Measurements from ENCODE around the gene DIO3.
"Not testable (repeated sequence)": the region's sequence is repeated elsewhere in the genome, so short reads cannot be mapped to it uniquely, and the experiment has no call there.

The DIO3 gene

DNA sequence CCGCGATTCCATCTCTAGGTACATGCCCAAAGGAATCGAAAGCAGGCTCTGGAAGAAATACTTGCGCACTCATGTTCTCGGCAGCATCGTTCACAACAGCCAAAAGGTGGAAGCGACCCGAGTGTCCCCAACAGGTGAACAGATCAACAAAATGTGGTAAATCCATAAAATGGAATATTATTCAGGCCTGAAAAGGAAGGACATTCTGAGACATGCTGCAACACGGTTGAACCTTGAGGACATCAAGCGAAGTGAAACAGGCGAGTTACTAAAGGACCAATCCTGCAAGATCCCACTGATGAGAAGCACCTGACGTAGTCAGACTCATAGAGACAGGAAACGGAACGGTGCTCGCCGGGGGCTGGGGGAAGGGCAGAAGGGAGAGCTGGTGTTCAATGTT, 17.5 kb upstream of the DIO3 start:
- no peak for DNase-seq

DNA sequence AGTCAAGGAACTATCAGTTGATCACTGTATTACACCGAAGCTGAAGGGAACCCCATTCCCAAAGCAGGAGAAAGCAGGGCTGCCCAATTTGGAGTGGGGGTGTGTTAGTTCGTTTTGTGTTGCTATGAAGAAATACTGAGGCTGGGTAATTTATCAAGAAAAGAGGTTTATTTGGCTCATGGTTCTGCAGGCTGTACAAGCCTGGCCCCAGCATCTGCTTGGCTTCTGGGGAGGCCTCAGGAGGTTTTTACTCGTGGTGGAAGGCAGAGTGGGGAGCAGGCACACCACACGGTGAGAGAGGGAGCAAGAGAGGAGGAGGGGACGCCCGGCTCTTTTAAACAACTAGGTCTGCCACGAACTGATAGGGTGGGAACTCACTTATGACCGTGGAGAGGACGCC, 16.7 kb upstream of the DIO3 start:
- no peak for DNase-seq

DNA sequence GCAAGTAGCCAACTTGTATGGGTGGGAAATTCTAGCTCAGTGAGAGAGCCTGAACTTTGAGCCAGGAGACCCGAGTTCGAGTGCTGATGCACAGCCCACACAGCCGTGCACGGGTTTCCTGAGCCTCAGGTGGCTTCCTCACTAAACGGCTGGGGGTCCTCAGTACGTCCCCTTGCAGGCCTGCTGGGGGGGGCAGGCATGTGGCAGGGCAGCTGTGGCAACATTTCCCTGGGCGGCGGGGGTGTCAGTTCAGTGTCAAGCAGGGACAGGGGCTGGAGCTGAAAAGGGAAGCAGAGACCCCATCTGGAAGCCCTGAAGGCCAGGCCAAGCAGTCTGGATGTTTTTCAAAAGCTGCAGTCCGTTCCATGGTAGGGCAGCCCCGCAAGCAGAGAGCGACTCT, 14.6 kb upstream of the DIO3 start:
- DNase-seq = no peak

DNA sequence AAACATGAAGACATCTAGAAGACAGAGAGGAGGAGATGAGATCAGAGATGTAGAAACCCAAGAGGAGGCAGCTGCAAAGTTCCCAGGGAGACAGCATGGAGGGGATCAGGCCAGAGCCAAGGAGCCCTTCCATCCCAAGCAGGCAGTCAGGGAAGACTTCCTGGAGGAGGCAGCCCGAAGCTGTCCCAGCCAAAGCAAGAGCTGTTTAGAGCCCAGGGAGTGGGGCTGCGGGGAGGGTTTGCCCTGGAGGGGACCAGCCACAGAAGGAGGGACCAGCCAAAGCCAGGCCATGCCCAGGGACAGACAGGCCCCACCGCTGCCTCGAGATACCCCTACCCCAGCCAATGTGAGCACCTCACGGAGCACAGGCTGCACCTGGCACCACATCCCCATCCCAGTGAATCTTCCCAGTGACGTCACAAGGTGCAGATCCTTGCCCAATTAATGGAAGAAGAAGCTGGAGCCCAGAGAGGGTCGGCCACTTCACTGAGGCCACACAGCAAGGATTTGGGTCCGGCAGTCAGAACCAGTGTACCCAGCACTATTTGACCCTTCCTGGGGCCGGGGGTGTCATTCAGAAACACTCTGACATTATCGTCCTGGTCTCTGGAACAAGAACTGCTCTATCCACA, 14.1 kb upstream of the DIO3 start:
- no peak for DNase-seq

DNA sequence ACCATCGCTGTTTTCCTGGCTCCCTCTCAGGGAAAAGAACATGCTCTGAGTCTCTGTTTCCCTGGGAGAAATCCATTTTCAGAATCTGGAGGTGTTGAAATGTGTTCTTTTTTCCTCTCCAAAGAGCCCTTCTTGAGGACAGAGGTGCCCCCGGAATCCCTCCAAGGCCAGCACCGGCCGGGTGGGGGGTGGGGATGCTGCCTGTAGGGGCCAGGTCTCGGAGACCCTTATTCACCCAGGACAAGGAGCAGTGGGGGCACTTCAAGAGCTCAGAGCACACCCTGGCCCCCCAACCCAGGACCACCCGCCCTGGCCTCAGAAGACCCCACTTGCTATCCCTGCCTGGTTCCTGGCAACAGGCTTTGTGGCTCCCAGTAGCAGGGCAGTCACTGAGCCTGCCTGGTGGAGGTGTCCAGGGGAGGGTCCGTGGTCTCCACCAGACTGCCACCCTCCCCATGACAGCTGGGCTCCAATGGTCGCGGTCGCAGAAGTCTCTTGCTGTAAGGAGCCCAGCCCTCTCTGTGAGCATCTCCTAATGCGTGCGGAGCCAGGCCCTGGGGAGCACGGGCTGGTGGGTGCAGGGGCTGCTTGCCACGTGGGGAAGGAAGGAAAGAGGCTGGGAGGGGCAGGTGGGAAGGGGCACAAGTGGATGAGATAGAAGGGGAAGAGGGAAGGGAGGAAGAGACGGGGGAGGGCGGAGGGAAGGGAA, 13.2 kb upstream of the DIO3 start:
- no peak for DNase-seq

DNA sequence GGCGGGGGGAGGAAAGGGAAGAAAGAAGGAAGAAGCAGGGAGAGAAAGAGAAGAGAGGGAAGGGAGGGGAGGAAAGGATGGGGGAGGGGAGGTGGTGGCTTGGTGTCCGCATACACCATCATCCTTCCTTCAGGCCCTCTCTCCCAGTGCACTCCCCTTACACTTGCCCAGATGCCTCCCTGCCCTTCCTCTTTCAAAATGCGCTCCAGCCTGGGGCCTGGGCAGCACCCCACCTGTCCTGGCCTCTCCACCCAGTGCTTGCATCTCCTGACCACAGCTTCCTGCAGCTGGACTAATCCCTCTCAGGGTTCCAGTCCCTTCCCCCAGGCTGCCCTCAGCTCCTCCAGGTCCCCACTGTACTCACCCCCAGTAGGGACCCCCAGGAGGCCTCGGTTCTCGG, 12.6 kb upstream of the DIO3 start:
- no peak for DNase-seq

DNA sequence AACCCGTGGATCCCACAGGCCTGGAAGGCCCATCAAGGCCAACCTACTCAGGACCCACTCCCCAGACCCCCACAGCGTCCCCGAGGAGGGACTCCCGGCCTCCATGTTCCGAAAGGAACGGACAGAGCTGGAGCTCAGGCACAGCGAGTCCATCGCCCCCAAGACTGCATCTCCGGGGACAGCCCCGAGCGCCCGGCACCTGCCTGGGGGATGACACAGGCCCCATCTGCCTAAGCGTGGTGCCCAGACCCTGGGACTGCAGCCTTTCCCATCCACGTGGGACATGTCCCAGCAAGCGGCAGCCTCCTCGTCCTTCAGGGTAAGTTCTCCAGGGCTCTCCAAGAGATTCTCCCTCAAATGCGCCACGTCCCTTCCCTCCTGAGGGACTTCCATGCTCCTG, 12.1 kb upstream of the DIO3 start:
- no peak for DNase-seq

DNA sequence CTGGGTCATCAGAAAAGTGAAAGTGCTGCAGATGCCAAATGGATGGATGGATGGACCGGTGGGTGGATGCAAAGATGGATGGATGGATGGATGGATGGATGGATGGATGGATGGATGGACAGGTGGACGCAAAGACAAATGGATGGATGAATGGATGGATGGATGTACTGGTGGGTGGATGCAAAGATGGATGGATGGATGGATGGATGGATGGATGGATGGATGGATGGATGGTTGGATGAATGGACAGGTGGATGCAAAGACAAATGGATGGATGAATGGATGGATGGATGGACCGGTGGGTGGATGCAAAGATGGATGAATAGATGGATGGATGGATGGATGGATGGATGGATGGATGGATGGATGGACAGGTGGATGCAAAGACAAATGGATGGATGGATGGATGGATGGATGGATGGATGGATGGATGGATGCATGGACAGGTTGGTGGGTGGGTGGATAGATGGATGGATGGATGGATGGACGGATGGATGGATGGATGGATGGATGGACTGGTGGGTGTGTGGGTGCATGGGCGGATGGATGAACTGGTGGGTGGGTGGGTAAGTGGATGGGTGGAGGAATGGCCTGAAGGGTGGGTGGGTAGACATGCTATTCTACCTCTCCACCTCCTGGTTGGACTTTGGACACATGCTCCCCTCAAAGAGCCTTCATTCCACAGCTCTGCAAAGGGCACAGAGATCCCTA, 10.9 kb upstream of the DIO3 start:
- DNase-seq = not testable (repeated sequence)

DNA sequence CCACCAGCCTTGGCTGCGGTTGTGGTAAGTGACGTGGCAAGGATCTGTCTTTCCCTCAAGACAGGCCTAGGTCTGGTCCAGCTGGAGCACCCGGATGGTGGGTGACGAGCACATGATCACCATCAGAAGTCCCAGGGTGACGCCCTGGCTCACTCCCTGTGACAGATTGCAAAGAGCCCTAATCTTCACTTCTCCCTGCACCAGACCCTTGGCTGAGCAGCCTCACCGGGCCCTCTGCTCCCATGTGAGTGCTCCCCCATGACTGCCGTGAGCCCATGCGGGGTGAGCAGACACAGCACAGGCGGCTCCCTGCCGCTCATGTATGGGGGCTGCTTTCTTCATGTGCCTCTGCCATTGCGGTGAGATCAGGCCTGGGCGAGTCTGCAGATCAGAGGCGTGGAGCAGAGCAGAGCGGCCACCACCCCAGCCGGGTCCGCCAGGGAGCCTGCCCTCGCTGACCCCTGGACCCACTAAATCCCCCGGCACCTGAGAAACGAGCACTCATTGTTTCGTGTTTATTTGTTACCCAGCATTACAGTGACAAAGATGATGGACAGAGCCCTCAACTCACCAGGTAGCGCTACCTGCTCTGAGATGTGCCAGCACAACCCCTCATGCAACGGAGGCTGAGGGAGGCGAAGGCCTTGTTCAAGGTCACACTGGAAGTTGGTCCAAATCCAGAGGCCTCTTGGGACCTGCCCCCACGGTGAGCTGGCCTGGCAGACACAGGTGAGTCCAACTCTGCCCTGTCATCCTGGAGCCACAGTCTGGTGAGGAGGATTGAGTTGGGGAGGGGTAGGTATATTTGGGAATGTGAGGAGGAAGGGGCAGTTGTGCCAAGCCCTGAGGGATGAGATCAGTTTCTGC, 9.3 kb upstream of the DIO3 start:
- DNase-seq = no peak

DNA sequence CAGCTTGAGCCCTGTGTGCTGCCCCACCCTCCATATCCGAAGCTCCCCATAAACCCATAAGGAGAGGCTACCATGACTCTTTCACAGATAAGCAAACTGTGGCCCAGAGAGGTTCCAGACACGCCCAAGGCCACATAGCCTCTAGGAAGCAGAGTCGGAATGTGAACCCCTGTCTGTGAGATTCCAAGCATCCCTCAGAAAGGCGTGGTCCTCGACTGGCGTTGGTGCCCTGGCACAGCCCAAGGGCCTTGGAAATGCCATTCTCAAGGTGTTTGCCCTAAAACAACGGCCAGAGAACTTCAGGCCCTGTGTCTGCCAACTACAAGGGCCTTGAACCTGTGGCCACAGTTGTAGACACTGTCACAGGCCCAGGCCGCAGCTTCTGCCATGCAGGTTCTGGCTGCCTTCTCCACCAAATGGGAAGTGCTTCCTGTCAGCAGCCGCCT, 8.5 kb upstream of the DIO3 start:
- no peak for DNase-seq

DNA sequence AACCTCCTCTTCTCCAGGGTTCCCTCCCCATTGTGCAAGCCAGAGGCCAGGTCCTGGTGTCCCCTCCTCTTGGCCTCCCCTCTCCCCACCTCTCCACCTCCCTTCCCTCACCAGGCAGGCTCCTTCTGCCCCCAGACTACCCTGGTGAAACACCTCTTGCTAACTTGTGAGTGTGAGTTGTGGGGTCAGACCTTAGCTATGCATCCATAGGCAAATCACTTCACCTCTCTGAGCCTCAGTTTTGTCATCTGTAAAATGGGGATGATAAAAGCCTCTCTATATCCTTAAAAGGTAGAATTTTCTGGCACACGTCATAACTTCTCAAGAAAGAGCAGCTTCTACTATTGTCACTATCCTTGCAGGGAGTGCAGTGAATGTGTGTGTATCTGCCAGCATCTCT, 7.9 kb upstream of the DIO3 start:
- no peak for DNase-seq

DNA sequence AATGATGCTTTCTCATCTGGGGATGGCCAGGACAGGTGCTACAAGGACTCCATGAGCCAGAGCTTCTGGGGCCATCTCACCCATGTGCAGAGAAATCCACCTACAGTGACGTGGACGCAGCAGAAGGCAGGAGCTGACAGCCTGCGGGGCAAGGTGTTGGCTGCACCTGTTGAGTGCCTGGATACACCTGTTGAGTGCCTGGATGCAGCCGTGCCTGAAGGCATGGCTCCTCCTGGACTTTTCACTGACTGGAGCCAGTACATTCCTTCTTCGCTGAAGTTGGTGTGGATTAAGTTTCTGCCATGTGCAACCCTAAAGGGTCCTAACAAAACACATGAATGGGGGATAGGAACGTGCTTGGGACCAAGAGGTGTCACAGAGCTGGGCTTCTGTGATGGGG, 7.4 kb upstream of the DIO3 start:
- DNase-seq = no peak

DNA sequence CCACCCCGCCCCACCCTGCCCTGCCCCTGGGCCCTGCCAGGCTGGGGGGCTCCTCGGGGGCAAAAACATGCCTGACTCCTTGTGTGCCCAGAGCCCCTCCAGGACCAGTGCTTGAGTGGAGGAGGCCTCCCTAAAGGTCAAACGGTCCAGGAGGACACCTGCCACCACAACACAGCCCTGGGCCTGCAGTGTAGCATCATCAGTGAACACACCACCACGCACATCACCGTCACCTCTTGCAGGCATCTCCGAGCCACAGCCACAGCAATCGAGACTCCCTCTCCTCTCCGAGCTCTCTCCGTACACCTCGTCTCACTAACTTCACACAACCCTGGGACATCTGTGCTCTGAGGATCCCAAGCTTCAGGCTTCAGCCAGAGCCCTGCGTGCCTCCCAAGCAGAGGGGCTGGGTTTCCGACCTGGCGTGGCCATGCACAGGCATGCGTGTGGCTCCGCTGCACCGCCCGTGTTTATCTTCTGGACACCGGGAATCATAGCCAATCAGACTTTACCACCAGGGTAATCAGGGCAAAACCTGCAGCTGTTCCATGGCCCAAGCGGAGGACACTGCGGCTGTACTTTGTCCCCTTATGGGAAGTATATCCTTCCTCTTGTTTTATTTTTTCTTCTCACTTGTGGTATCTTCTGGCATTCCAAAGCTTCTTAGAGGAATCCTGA, 6.2 kb upstream of the DIO3 start:
- DNase-seq = no peak

DNA sequence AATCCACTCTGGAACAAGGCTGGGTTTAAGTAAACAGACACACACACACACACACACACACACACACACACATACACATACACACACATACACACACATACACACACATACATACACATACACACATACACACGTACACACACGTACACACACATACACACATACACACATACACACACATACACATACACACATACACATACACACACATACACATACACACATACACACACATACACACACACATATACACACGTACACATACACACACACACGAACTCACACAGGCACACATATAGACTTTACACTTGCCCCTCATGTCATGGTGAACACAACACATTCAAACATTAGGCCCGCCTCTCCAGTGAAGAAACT, 5.6 kb upstream of the DIO3 start:
- DNase-seq = not testable (repeated sequence)

DNA sequence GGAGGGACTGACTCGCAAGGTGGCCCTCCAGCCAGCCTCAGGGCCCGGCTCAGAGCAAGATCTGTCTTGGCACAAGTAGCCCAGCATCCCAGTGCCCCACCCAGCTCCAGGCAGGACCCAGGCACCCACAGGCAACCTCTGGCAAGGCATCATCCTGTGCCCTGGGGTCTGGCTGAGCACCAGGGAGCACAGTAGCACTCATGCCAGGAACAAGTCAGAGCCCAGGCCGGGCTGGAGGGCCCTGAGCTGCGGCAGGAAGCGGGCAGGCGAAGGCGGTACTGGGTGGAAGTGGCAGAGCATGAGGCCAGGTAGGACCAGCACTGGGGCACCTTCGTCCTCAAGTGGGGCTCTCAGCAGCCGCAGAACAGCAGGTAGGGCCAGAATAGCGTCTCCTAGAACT, 5.2 kb upstream of the DIO3 start:
- no peak for DNase-seq

DNA sequence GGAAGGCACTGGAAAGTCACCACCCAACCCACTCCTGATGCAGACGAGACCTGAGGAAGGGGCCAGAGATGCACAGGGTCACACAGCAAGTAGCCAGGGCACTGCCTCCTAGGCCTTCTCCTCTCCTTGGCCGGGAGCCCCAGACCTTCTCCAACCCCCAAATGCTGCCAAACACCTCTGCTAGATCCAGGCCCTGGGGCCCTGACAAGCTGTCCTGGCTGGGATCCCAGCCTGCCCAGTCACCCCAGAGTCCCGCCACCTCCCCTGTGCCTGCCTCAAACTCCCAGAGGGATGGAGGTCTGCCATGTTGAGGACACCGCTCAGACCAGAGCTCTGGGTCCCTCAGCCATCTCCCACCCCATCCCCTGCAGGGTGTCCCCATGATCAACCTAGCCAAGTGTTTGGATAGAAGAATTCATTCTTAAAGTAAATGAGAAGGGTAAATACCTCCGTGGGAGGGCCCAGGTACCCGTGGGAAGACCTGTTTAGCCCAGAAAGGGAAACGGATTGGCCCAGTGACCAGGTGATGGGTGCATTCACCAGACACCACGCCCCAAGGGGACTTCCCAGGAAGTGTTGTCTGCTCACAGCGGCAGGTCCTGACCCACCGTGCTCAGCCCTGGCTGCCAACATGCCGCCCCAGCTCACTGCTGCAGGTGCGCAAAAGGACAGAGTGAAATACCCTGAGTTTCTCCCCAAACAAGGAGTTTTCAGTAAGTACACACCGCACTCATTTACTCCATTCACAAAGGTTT, 4.6 kb upstream of the DIO3 start:
- no peak for DNase-seq

DNA sequence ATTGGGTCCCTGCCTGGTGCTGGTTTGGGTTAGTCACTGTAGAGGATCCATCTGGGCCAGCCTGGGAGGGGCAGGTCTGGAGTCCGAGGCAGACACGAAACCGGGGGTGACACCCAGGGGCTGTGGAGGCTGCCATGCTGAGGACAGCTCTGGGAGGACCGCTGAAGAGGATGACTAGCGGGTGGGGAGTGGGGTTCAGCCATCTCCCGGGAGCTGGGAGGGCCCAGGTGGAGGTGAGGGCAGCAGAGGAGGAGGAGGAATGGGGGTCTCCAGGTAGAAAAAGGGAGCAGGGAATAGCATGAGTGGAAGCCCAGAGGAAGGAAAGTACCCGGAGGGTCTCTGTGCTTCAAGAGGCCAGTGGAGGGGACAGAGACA, 4.0 kb upstream of the DIO3 start:
- no peak for DNase-seq

DNA sequence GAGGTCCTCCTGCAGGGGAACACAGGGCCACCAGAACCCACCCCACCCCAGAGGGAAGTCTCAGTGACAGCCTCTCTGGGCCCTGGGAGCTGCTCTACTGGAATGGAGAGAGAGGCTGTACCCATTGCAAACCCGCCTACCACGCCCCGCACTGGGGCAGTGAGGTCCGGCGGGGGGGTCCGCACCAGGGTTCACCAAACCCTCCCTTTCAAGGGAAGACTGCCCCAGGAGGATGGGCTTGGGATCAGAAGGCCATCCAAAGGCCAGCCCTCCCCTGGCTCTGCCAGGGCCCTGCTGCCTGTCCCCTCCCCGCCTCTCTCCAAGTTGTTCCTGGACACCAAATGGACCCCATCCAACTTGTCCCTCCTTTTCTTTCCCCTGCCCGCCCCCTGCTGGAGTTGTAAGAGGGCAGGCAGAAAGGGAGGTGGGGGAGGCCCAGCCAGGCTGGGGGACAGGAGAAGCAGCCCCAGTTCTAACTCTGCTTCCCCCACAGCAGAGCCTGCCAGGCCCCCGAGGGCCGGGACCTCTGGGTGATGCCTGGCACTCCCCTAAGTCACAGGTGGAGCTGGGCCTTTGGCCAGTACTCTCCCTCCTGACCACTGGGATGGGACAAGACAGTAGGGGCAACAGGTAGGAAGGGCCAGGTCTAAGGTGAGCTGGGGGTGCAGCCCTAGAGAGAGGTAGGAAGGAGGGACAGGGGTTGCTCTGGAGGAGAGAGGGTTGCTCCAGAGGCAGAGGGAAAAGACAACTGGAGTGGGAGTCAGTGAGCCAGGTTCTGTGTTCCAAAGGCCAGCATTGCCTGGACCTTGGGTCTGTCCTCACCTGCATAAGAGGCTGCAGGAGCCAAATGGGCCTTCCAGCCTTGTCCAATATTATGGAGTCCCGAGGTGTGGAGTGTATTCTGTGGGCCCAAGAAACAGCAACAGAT, 3.2 kb upstream of the DIO3 start:
- DNase-seq = no peak

DNA sequence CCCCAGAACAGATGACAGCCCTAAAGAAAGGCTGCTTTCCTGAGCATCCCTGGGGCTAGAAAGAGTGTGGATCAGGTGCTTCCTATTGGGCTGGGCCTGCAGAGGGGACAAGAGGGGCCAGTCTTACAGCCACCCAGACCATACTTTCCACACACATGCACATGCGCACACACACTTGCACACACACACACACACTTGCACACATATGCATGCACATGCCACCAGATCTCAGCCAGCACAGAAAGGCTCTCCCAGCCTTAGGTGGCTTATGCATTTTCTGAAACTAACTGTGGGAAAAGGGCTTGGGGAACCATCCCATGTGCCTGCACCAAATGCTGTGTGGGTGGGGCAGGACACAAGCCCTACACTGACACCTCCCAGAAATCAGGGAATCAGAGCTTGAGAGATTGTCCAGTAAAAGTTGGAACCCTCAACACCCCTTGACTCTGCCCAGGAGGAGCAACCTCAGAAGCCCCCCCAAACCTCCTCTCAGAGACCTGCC, 2.5 kb upstream of the DIO3 start:
- no peak for DNase-seq

DNA sequence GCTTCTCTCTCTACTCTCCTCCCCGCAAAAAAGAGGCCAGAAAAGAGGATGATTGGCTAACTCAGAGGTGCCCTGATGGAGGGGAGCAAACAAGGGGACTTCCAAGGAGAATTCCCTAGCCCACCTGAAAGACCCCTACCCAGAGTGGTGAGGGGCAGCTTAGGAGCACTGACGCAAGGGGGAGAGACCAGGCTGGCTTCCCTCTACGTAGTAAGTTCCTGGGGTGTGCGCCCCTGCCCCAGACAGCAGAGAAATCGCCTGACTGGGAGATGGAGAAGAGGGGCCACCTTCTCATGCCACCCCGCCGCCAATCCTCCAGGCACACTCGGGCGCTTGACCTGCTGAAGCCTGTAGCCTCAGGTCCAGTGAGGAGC, 2.1 kb upstream of the DIO3 start:
- no peak for DNase-seq

All from right forelimb (tissue), 1 donor.